HEK293 (cell line): Measurements from ENCODE around the gene TWIST1.

ENCODE experiments used
- PRDM2 ChIP-seq: fragments of 450-650 bp; formaldehyde crosslinking; IDR thresholded peaks from 2 replicates; pipeline ENCODE4 v1.5.1; 2016; ENCODE audit warnings: missing biosample characterization, missing genetic modification characterization, borderline replicate concordance
- ZNF138 ChIP-seq: fragments of 450-650 bp; formaldehyde crosslinking; IDR thresholded peaks from 2 replicates; pipeline ENCODE4 v1.5.1; 2016; ENCODE audit warnings: missing biosample characterization, missing genetic modification characterization, borderline replicate concordance
- ZNF311 ChIP-seq: fragments of 450-650 bp; formaldehyde crosslinking; IDR thresholded peaks from 2 replicates; pipeline ENCODE4 v1.5.1; 2017; ENCODE audit warnings: missing biosample characterization, missing genetic modification characterization, borderline replicate concordance
- ZNF354C ChIP-seq: fragments of 450-650 bp; formaldehyde crosslinking; IDR thresholded peaks from 2 replicates; pipeline ENCODE4 v1.5.1; 2016; ENCODE audit warnings: missing biosample characterization, missing genetic modification characterization, low read depth, borderline replicate concordance

The TWIST1 gene

GRCh38 chr7:19066170-19066569, 51.3 kb downstream of the TWIST1 start (continued):
- no peak for TF ChIP-seq PRDM2 (tag by site-specific recombination)
- no peak for TF ChIP-seq ZNF354C (tag by site-specific recombination)
- TF ChIP-seq ZNF138: no peak
- TF ChIP-seq ZNF311 (tag by site-specific recombination): no peak
